ENCODE measurements around the gene KCNK7. TPM values are rescaled to one million over a fixed set of nuclear protein-coding genes. Genes with fewer than 3 reads are reported as not detected.

Gene KCNK7
- total RNA-seq, 3 donors from 2014 or later (not counting 1 experiment from before 2014, with no cell fraction given), result 6.3 to 11.2 (median 7.1) TPM

GRCh38 chr11:65613091-65613928, 17.7 kb upstream of the KCNK7 start:
- Histone ChIP-seq H3K27ac (ENCODE audit: low read length) (peak overlapping the region; percentile 97), H3K4me3 (ENCODE audit: low read length) (peak overlapping the region; percentile 86), H3K36me3 (ENCODE audit: control insufficient read depth, insufficient read depth, low read length) (peaks cover 20% of the 10 kb centered on the region), H3K4me1 (ENCODE audit: control insufficient read depth, insufficient read depth, low read length) (peaks cover 66% of the 10 kb centered on the region), H3K27me3 (ENCODE audit: control insufficient read depth, insufficient read depth, low read length) (no peaks in the 10 kb centered on the region), H3K9me3 (ENCODE audit: control insufficient read depth, insufficient read depth, low read length) (no peaks in the 10 kb centered on the region)
- TF ChIP-seq, protein P1, sequence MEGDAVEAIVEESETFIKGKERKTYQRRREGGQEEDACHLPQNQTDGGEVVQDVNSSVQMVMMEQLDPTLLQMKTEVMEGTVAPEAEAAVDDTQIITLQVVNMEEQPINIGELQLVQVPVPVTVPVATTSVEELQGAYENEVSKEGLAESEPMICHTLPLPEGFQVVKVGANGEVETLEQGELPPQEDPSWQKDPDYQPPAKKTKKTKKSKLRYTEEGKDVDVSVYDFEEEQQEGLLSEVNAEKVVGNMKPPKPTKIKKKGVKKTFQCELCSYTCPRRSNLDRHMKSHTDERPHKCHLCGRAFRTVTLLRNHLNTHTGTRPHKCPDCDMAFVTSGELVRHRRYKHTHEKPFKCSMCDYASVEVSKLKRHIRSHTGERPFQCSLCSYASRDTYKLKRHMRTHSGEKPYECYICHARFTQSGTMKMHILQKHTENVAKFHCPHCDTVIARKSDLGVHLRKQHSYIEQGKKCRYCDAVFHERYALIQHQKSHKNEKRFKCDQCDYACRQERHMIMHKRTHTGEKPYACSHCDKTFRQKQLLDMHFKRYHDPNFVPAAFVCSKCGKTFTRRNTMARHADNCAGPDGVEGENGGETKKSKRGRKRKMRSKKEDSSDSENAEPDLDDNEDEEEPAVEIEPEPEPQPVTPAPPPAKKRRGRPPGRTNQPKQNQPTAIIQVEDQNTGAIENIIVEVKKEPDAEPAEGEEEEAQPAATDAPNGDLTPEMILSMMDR (IDR thresholded peaks at IDR 0.05), result no peak
- ATAC-seq (no peak), DNase-seq (peak; percentile 37 to 45)
- H3K9me3 Mint-ChIP-seq, result no peaks in the 10 kb centered on the region
- H3K4me1 Mint-ChIP-seq, result peaks cover 45 to 60% of the 10 kb centered on the region in 2 donors
- H3K4me3 Mint-ChIP-seq, result peak overlapping the region; percentile 88
- intact Hi-C loops (cut with micrococcal nuclease), result loop anchor here (5.0 kb wide), 1 partner anchor 389 kb away; the partner anchor contains the start of genes BANF1 and EIF1AD
- WGBS (ENCODE audit: insufficient coverage), result 15% methylated on average over 43 of the region's 43 CpGs
- H3K36me3 Mint-ChIP-seq, result no peaks in the 10 kb centered on the region
- peak overlapping the region; percentile 96 to 97 for H3K27ac Mint-ChIP-seq
- H3K27me3 Mint-ChIP-seq (ENCODE audit: low read depth in 2 of 2), result no peaks in the 10 kb centered on the region

DNA sequence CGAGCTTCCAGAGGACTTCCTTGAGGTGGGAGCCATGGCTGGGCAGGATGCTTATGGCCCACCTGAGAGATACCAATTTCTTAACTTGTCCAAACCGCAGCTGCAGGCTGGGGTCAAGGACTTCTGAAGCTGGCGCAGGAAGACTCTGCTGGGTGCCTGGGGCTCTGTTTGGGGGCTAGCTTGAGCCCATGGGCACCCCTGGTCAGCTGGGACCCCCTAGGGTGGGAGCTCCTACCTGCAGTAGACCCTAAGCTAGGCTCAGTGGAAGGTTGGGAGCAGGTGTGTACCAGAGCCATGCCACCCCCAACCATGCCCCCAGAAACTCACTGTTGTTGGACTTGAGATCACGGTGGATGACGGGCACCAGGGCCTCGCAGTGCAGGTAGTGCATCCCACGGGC, 17.1 kb upstream of the KCNK7 start:
- Histone ChIP-seq H3K27ac (ENCODE audit: low read length) (peak overlapping the region; percentile 97), H3K9me3 (ENCODE audit: control insufficient read depth, insufficient read depth, low read length) (no peaks in the 10 kb centered on the region), H3K36me3 (ENCODE audit: control insufficient read depth, insufficient read depth, low read length) (peaks cover 20% of the 10 kb centered on the region), H3K4me1 (ENCODE audit: control insufficient read depth, insufficient read depth, low read length) (peaks cover 66% of the 10 kb centered on the region), H3K27me3 (ENCODE audit: control insufficient read depth, insufficient read depth, low read length) (no peaks in the 10 kb centered on the region), H3K4me3 (ENCODE audit: low read length) (peak overlapping the region; percentile 86)
- WGBS (ENCODE audit: insufficient coverage), result 40% methylated on average over 7 of the region's 7 CpGs
- intact Hi-C loops (cut with micrococcal nuclease), result loop anchor here (5.0 kb wide), 1 partner anchor 390 kb away; the partner anchor contains the start of genes BANF1 and EIF1AD
- TF ChIP-seq, protein P1 (IDR thresholded peaks at IDR 0.05), result no peak
- Mint-ChIP-seq H3K27me3 (ENCODE audit: low read depth in 2 of 2) (no peaks in the 10 kb centered on the region), H3K4me1 (peaks cover 45 to 60% of the 10 kb centered on the region in 2 donors), H3K27ac (peak overlapping the region; percentile 96 to 97), H3K4me3 (peak overlapping the region; percentile 88), H3K9me3 (no peaks in the 10 kb centered on the region), H3K36me3 (no peaks in the 10 kb centered on the region)
- ATAC-seq, result no peak
- DNase-seq, result no peak

DNA sequence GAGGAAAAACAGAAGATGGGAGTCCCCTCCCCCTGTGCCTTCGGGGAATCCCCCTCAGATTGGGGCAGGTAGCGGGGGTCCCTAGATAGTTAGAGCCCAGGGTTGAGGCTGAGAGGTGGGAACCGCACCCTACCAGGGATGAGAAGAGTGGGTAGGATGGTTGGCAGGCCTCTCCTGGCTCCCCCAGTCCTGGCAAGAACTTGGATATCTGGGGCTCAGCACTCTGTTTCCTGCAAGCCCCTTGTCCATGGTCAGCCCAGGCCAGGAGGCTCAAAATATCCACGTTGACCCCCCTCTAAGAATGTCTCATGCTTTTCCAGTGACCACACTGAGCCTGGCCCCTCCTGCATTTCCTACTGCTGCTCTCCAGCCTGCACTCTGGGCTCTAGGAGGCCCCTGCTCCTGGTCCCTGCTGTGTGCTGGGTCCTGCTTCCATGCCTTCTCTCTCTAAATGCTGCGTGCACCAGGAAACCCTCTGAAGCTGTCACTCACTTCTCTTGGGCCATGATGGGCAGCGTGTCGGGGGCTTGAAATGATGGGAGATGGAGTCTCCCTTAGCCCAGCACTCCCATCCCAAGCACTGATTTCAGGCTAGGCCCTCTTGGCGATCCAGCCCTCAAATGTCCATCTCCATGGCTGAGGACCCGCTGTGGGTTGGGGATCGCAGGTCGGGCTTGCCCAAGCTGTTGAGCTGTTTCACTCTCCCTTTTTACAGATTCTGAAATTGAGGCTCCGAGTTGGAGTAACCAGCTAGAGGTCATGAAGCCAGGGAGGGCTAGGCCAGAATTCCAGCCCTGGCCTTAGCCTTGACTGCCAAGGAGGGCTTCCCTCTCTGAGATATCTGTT, 16.4 kb upstream of the KCNK7 start:
- 69% methylated on average over 12 of the region's 12 CpGs for WGBS (ENCODE audit: insufficient coverage)
- H3K4me1 ChIP-seq (ENCODE audit: control insufficient read depth, insufficient read depth, low read length), result peaks cover 59% of the 10 kb centered on the region
- ATAC-seq (no peak), DNase-seq (no peak)
- H3K27ac ChIP-seq (ENCODE audit: low read length), result peak overlapping the region; percentile 97
- H3K36me3 ChIP-seq (ENCODE audit: control insufficient read depth, insufficient read depth, low read length), result peaks cover 17% of the 10 kb centered on the region
- Mint-ChIP-seq H3K9me3 (no peaks in the 10 kb centered on the region), H3K4me3 (peak overlapping the region; percentile 88), H3K4me1 (peaks cover 43 to 59% of the 10 kb centered on the region in 2 donors), H3K36me3 (no peaks in the 10 kb centered on the region), H3K27ac (peak overlapping the region; percentile 96 to 97), H3K27me3 (ENCODE audit: low read depth in 2 of 2) (no peaks in the 10 kb centered on the region)
- no peaks in the 10 kb centered on the region for H3K27me3 ChIP-seq (ENCODE audit: control insufficient read depth, insufficient read depth, low read length)
- intact Hi-C loops (cut with micrococcal nuclease), result loop anchor here (5.0 kb wide), 1 partner anchor 390 kb away; the partner anchor contains the start of genes BANF1 and EIF1AD
- no peak overlapping the region for H3K4me3 ChIP-seq (ENCODE audit: low read length)
- no peaks in the 10 kb centered on the region for H3K9me3 ChIP-seq (ENCODE audit: control insufficient read depth, insufficient read depth, low read length)
- TF ChIP-seq, protein P1 (IDR thresholded peaks at IDR 0.05), result no peak
